GM12891 (cell line): ENCODE results near the gene CACNA1H.

Experiments
- PAX5 ChIP-seq: IDR thresholded peaks from 2 replicates; pipeline ENCODE4 v1.6.1; 2011; ENCODE audit warnings: low read length, moderate library complexity, mild to moderate bottlenecking; ENCODE audit not compliant: insufficient read depth, severe bottlenecking
- POLR2A ChIP-seq: IDR thresholded peaks from 2 replicates; pipeline ENCODE4 v1.6.1; 2011; ENCODE audit warnings: low read depth, low read length, control low read depth
- POLR2AphosphoS5 ChIP-seq: IDR thresholded peaks from 2 replicates; pipeline ENCODE4 v1.6.1; 2011; ENCODE audit warnings: low read depth, low read length, control low read depth
- POU2F2 ChIP-seq: IDR thresholded peaks from 2 replicates; pipeline ENCODE4 v1.6.1; 2011; ENCODE audit warnings: low read depth, mild to moderate bottlenecking, control low read depth, low read length, moderate library complexity
- SPI1 ChIP-seq: IDR thresholded peaks from 2 replicates; pipeline ENCODE4 v1.6.1; 2011; ENCODE audit warnings: low read depth, low read length, control low read depth

DNA sequence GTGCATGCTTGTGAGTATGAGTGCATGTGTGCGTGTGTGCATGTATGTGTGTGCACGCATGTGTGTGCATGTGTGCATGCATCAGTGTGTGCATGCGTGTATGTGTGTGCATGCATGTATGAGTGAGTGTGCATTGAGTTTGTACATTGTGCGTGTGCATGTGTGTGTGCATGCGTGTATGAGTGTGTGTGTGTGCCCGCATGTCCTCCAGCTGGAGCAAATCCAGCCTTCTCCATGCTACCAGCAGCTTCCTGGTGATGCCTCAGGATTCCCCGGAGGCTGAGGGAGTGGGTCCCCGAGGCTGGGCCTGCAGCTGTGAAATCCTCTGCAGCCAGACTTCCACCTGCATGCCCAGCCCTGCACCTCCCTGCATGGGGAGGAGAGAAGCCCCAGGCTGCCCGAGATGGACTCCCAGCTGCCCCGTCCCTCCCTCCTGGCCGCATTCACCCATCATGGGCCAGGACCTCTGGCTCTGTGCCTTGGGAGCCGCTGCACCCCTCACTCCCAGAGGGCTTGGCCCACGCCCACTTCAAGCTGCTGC is 112.3 kb downstream of the CACNA1H start:
- TF ChIP-seq POLR2AphosphoS5 (no peak), POLR2A (no peak), POU2F2 (no peak), PAX5 (no peak), SPI1 (no peak)
